HG03139 (cell line): Measurements from ENCODE around the gene ACAT1.
"Not testable (repeated sequence)": the region's sequence is repeated elsewhere in the genome, so short reads cannot be mapped to it uniquely, and the experiment has no call there.

ENCODE experiments used
- ATAC-seq: cut with Tn5 transposase; IDR thresholded peaks from one replicate; pipeline ENCODE4 v1.9.1; 2021; ENCODE audit not compliant: unreplicated experiment

Gene ACAT1

GRCh38 chr11:108144615-108145014 is 23.2 kb downstream of the ACAT1 start:
- no peak for ATAC-seq

- no peak for ATAC-seq
Observed at GRCh38 chr11:108147150-108147549, 25.8 kb downstream of the ACAT1 start.

GRCh38 chr11:108148556-108148955 is 27.2 kb downstream of the ACAT1 start:
- ATAC-seq: no peak

DNA sequence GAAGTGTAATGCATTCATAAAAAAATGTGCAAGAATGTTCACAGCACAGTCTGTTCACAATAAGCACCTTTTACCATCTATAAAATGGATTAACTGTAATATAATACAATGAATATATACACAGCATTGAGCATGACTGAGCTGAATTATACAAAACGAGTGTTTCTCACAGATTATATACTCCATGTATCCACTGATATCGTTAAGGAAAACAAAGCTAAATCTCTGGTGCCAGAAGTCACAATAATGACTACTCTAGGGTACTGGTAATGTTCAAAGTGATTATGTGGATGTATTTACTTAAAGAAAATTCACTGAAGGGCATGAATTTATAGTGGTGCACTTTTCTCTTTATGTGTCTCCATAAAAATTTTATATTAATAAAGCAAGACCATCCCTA is 33.2 kb downstream of the ACAT1 start:
- ATAC-seq: no peak

- ATAC-seq: peak; percentile 99
Observed at GRCh38 chr11:108160970-108161566, 39.7 kb downstream of the ACAT1 start.

GRCh38 chr11:108162878-108163277 is 41.5 kb downstream of the ACAT1 start:
- not testable (repeated sequence) for ATAC-seq

GRCh38 chr11:108167624-108168023 is 46.3 kb downstream of the ACAT1 start:
- no peak for ATAC-seq

DNA sequence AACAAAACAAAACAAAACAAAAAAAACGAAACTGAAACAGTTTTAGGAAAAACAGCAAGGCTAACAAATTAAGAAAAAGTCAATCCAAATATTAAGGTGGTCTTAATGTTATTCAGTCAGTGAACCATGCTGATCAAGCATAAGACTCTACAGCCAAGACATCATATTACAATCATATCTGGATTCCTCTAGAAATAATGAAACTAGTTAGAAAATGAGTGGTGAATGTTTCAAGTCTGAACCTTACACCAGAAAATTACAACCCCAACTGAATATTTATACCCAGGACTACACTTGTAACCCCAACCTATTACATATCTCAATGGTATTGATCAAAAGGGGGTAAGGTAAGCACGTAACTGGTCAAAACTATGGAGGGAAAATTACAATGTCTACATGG is 48.8 kb downstream of the ACAT1 start:
- ATAC-seq: no peak

GRCh38 chr11:108177570-108177969 is 56.2 kb downstream of the ACAT1 start:
- ATAC-seq: no peak

- ATAC-seq: no peak
Observed at GRCh38 chr11:108193725-108194124, 72.4 kb downstream of the ACAT1 start.

- ATAC-seq: no peak
Observed at GRCh38 chr11:108196901-108197300, 75.5 kb downstream of the ACAT1 start.
